CD4-positive, alpha-beta T cell treated with Interleukin-21 for 1 hour (primary cell): Measurements from ENCODE around the gene DTWD1.
"Not testable (repeated sequence)": the region's sequence is repeated elsewhere in the genome, so short reads cannot be mapped to it uniquely, and the experiment has no call there.

Experiments
- DNase-seq: peaks from one replicate; pipeline ENCODE4 v3.0.0-alpha.2; 2020

The DTWD1 gene, protein sequence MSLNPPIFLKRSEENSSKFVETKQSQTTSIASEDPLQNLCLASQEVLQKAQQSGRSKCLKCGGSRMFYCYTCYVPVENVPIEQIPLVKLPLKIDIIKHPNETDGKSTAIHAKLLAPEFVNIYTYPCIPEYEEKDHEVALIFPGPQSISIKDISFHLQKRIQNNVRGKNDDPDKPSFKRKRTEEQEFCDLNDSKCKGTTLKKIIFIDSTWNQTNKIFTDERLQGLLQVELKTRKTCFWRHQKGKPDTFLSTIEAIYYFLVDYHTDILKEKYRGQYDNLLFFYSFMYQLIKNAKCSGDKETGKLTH

GRCh38 chr15:49620658-49621368 is at the start of gene DTWD1, which contains the start of gene FAM227B:
Gene DTWD1, plus strand, starts transcription at chr15:49621048. Its CDS starts 4,120 bp downstream, at chr15:49625168.
Gene FAM227B, minus strand, starts transcription at chr15:49620818. Its CDS starts 5,647 bp downstream, at chr15:49615171.
- peak; percentile 95 for DNase-seq

- DNase-seq: no peak
Measured at GRCh38 chr15:49573421-49573820, 47.4 kb upstream of the DTWD1 start.

- DNase-seq: no peak
Measured at GRCh38 chr15:49589030-49589429, 31.8 kb upstream of the DTWD1 start.

DNA sequence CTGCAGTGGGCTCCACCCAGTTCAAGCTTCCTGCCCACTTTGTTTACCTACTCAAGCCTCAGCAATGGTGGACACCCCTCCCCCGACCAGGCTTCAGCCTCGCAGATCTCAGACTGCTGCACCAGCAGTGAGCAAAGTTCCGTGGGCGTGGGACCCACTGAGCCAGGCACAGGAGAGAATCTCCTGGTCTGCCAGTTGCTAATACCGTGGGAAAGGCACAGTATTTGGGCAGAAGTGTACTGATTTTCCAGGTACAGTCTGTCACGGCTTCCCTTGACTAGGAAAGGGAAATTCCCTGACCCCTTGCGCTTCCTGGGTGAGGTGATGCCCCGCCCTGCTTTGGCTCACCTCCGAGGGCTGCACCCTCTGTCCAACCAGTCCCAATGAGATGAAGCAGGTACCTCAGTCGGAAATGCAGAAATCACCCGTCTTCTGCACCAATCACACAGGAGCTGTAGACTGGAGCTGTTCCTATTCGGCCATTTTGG is 28.0 kb upstream of the DTWD1 start:
- not testable (repeated sequence) for DNase-seq

DNA sequence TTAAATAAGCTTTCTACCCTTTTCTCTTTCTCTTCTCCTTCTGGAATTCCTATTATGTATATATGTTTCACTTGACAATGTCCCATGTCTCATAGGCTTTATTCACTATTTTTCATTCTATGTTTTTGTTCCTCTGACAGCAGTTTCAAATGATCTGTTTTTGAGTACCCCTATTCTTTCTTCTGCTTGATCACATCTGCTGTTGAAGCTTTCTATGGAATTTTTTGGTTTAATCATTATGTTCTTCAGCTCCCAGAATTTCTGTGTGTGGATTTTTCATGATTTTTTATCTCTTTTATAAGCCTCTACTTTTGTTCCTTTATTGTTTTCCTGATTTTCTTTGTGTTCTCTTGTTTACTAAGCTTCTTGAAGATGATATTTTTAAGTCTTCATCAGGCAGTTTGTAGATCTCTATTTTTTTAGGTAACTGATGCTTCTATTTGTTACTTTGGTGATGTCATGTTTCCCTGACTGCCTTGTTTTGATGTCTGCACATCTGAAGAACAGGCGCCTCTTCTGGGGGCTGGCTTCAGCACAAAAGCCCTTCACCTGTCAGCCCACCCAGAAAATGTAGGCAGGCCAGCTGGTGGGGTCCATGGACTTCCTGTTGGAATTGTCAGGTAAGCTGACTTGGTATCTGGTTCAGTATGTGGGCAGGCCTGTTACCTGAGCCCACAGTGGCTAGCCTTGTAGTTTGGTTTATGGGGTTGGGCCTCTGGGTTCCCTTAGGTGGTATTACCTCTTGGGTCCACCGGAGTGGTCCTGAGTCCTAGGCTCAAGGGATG is 16.0 kb upstream of the DTWD1 start:
- no peak for DNase-seq

GRCh38 chr15:49605588-49605987 is 15.3 kb upstream of the DTWD1 start:
- DNase-seq: no peak

DNA sequence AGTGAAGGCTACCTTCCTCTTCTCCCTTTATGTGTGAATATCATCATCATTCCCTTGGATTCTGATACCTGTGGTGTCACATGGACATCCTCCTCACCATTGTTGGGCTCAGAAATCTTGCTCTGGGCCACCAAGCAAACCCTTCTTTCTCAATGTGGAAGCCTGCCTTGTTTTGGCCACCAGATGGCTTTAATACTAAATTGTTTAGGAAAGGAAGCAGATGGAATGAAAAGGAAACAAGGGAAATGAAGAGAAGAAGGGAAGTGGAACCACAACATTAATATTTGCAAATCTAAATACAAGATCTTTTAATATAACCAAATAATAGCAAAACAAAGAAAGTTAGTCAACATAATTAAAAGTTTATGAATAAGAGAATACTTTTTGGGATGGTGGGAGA is 14.3 kb upstream of the DTWD1 start:
- no peak for DNase-seq

DNA sequence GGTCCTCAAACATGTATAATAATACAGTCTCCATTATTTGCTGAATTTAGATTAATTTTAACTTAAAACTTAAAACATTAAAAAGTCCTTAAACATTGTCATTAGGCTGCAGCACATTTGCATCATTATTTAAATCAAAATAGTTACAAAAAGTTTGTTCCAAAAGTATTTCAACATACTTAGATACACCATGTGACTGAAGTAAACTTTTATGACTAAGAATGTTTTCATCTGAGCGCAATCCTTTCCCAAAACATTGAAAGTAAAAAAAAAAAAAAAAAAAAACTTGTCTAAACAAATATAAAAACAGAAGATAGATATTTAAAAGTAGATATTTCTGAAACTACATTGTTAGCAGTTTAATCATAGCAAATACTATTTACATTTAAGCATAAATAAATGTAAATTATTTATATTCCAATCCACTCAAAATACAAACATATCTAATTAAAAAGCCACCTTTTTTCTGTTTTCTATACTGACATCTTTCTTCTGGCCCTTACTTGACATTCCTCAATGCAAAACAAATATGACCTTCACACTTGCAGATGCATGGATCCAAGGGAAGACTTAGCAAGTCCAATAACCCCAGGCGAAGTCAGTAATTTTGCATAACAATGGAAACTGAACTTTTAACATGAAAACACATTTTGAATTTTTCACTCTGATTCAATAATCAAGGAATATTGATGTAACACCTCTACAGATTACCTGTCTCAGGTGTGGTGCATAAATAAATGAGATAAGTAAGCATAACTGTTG is 10.5 kb upstream of the DTWD1 start:
- DNase-seq: no peak

DNA sequence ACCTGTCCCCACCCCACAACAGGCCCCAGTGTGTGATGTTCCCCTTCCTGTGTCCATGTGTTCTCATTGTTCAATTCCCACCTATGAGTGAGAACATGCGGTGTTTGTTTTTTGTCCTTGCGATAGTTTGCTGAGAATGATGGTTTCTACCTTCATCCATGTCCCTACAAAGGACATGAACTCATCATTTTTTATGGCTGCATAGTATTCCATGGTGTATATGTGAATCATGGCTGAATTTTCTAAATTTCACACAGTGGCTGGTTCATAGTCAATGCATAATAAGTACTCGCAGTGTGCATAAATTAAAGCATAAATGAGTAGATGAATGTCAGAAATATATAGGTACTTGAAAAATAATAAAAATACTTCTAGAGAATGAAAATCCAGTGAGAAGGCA is 8.6 kb upstream of the DTWD1 start:
- DNase-seq: not testable (repeated sequence)

DNA sequence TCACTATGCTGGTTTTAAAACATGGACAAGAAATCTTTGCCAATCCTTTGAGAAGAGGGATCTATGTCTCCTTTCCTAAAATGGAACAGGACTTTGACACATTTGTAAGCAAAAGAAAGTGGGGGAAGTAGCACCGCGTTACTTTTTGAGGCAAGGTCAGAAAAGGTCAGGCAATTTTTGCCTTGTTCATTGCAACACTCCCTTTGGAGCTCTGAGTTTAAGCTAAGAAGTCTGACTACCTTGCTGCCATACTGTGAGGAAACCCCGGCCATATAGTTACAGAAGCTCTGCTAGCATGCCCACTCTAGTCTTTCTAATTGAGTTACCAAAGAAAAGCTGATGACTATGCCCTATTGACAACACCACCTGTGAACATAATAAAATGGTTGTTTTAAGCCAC is 1.6 kb upstream of the DTWD1 start:
- no peak for DNase-seq

DNA sequence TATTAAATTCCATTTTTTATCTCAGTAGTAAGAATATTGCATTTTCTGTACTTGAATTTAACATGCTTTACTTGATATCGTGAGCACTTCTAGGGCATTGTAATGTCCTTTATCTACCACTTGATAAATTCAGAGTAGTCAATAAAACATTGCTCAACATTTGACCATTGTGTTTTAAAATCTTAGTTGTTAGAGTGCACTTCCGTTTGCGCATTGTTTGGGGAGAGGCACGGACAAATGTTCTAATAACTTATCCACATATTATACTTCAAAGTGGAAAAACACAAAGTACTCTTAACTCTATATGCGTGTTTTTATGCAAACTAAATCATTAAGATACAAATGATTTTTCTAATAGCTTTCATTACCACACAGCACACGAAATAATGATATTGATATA is 649 bp upstream of the DTWD1 start:
- peak; percentile 36 for DNase-seq

GRCh38 chr15:49621401-49621811 is 558 bp downstream of the DTWD1 start:
- peak; percentile 6 for DNase-seq

DNA sequence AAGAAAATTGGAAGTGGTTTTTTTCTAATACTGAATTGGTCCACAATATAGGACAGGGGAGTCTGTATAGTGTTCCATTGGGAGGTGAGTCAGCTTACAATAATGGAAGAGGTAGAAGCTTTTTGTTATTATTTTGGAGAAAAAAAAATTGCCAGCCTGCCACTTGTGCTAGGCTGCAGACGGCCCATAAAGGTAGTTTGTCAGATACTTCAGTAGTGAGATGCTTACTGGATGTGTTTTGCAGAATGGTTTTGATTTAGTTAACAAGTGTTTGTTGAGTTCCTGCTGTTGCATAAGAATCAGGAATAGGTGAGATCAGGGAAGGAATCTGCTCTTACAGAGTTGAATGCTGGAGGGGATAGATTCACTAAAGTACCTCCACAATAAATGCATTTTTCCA is 1.0 kb downstream of the DTWD1 start:
- DNase-seq: no peak

DNA sequence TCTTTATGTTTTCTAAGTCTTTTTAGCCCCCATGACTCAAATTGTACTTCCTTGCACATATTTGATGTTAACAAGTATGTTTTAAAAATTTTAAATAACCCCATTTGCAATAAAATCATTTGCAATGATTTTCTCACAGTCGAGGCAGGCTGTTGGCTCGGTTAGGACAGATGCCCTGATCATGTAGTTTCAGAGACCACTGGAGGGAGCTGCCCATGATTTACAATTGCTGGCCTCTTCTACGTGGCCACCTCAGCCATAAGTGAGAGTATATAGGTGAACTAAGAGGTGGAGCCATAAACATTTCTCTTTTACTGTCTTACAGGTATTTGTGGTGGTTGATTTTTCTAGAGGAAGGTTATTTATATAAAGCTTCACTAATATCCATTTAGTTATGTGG is 1.7 kb downstream of the DTWD1 start:
- no peak for DNase-seq

DNA sequence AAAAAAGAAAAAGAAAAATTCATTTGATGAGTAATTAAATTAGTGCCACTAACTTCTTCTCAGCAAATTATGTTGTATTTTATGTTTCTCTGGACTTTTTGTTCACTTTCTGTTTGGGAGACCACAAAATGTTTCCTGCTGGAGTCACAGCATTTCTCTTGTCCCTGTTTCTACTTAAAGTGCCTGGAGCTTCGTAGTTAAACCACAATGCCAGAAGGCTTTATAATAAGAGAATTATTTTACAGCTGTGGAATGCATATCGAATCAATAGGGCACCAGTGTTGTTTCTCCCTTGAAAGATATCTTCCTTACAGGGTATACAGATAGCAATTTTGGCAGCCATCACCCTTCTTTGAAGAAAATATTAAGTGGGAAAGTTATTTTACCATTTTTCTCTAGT is 3.2 kb downstream of the DTWD1 start:
- DNase-seq: no peak

DNA sequence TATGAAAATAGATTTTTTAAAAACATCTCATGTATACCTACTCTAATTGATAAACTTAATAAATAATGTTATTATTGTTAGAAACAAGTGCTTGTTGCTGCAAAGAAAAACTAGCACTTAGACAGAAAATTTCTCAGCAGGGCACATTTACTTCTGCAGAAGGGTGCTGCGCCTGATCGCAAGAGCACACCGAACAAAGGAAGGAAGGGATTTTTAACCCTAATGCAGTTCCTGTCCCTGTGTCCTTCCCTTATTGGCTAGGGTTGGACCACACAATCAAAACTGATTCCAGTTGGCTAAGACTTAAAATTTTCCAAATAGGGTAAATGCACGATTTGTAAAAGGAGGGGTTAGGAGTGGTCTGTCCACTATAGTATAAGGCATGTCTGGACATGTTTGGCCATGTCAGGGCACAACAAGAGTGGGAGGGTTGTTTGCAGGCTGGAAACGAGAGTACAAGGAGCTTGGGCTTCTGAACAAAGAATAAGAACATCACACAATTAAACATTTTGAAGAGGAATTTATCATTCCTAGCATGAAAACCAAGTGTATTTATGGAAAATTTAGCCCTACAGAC is 4.7 kb downstream of the DTWD1 start:
- DNase-seq: no peak

DNA sequence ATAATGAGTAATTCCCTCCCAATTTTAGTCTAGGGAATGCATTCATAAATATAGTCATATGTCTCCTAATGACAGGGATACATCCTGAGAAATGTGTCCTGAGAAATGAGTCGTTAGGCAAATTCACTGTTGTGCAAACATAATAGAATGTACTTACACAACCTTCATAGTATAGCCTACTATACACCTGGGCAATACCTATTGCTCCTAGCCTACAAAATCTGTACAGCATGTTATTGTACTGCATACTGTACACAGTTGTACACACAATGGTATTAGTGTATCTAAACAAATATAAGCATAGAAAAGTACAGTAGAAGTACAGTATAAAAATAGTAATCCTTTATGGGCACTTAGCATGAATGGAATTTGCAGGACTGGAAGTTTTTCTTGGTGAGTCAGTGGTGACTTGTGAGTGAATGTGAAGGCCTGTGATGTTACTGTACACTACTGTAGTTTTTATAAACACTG is 6.6 kb downstream of the DTWD1 start:
- DNase-seq: no peak

DNA sequence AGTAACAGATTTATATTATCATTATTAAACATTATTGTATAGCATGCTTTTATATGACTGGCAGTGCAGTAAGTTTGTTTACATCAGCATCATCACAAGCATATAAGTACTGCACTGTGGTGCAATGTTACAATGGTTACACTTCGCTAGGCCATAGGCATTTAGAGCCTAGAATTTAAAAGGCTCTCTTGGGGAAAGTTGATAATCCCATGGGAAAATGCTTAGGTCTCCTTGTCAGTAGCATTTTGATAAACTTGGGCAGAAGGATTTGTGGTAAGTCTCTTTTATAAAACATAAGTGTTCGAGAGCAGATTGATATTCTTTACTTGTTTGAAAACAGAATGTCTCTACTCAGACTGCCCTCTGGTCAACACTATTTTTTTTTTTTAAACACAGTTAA is 7.5 kb downstream of the DTWD1 start:
- DNase-seq: no peak

DNA sequence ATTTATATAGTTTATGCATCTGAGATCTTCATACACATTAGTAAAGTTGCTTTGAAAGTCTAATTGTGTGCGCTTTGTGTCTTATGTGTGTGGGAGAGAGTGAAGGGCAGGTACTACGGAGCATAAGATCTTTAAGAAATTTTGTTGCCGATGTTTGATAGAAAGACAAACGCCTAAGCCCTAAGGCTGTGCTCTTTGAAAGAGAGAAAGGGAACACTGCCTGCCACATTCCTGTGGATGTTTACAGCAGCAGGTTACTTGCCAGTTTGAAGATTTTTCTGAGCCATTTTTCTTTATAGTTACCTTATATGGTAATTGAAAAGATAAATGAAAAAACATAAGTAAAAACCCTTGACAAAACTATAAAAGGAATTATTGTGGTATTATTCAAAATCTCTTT is 17.0 kb downstream of the DTWD1 start:
- DNase-seq: no peak

GRCh38 chr15:49644364-49644794 is 23.5 kb downstream of the DTWD1 start:
- no peak for DNase-seq

DNA sequence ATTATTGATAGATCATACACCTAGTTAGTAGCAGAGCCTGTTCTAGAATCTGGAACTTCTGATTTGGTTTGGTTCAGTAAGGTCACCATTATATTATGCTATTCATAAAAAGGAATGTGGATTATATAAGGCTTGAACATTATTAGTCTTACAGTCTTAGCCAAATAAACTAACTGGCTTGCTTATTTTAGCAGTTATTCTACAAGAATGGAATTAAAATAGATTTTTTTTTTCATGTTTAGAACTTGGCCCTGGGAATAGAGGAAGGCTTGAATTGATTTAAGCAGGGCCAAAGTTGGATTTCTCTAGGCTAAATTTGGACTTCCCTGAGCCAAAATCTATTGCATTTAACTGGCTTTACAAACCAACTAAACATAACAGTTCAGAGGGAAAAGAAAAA is 24.4 kb downstream of the DTWD1 start:
- DNase-seq: no peak

DNA sequence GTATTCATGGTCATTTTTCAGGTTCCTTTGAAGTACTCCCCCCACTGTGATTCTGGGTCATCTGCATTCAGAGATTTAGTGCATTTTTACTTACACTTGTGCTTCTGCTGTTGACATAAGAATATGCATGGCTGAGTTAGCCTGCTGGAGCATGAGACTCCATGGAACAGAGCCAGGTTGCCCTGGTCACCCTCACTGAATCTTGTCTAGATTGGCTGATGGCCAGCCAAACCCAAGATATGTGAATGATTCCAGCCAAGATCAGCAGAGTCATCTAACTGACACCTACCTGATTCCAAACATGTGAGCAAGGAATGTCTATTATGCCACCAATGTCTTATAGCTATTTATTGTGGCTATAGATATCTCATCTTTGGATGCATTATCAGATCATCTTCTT is 25.1 kb downstream of the DTWD1 start:
- DNase-seq: no peak
